GM18873 (cell line): ENCODE data around the gene TBC1D20.

Source experiments
- ATAC-seq: cut with Tn5 transposase; IDR thresholded peaks from one replicate; pipeline ENCODE4 v1.9.1; 2021; ENCODE audit warnings: mild to moderate bottlenecking, moderate library complexity, moderate number of reproducible peaks; ENCODE audit not compliant: unreplicated experiment, low FRiP score

Gene TBC1D20

GRCh38 chr20:420721-421574 is 41.4 kb downstream of the TBC1D20 start:
- no peak for ATAC-seq

- no peak for ATAC-seq
These were observed 42.1 kb downstream of the TBC1D20 start for GRCh38 chr20:420166-420620.

GRCh38 chr20:419556-420165 is 42.7 kb downstream of the TBC1D20 start:
- ATAC-seq = no peak

GRCh38 chr20:418858-419365 is 43.4 kb downstream of the TBC1D20 start:
- no peak for ATAC-seq

- no peak for ATAC-seq
These were observed 44.5 kb downstream of the TBC1D20 start for GRCh38 chr20:417801-418342.

- no peak for ATAC-seq
These were observed 45.2 kb downstream of the TBC1D20 start for GRCh38 chr20:416950-417800.

GRCh38 chr20:415820-416322 is 46.5 kb downstream of the TBC1D20 start:
- ATAC-seq = no peak

GRCh38 chr20:414161-414560 is 48.2 kb downstream of the TBC1D20 start:
- no peak for ATAC-seq

GRCh38 chr20:412081-412480 is 50.3 kb downstream of the TBC1D20 start:
- ATAC-seq = no peak

GRCh38 chr20:409697-410559 is 52.4 kb downstream of the TBC1D20 start:
- ATAC-seq = no peak

- peak; percentile 4 for ATAC-seq
These were observed 53.3 kb downstream of the TBC1D20 start for GRCh38 chr20:408843-409696.

GRCh38 chr20:407953-408842 is 54.1 kb downstream of the TBC1D20 start, which contains the start of gene RBCK1:
RBCK1 (plus strand) TSS chr20:408299; CDS start chr20:408758, 459 bp downstream.
- peak; percentile 40 for ATAC-seq

GRCh38 chr20:407133-407952 is 55.0 kb downstream of the TBC1D20 start:
- ATAC-seq = peak; percentile 52

- no peak for ATAC-seq
These were observed 55.9 kb downstream of the TBC1D20 start for GRCh38 chr20:406200-407132.

- no peak for ATAC-seq
These were observed 58.2 kb downstream of the TBC1D20 start for GRCh38 chr20:404088-404487.
